GM18861 (cell line): ENCODE data around the gene ICAM5.
"Not testable (repeated sequence)": the region's sequence is repeated elsewhere in the genome, so short reads cannot be mapped to it uniquely, and the experiment has no call there.

ENCODE experiments used
- ATAC-seq: cut with Tn5 transposase; IDR thresholded peaks from one replicate; pipeline ENCODE4 v1.9.1; 2021; ENCODE audit not compliant: unreplicated experiment

The ICAM5 gene

GRCh38 chr19:10317857-10318462, 28.2 kb downstream of the ICAM5 start:
- no peak for ATAC-seq

GRCh38 chr19:10318807-10319682, 29.3 kb downstream of the ICAM5 start:
- no peak for ATAC-seq

- ATAC-seq: no peak
Measured at GRCh38 chr19:10320602-10321416, 31.1 kb downstream of the ICAM5 start.

- no peak for ATAC-seq
Measured at GRCh38 chr19:10321417-10321797, 31.7 kb downstream of the ICAM5 start.

- ATAC-seq: no peak
Measured at GRCh38 chr19:10321874-10322835, 32.4 kb downstream of the ICAM5 start.

- no peak for ATAC-seq
Measured at GRCh38 chr19:10325732-10326131, 36.0 kb downstream of the ICAM5 start.

GRCh38 chr19:10327793-10328192, 38.0 kb downstream of the ICAM5 start:
- no peak for ATAC-seq

- no peak for ATAC-seq
Measured at GRCh38 chr19:10328558-10329429, 39.0 kb downstream of the ICAM5 start.

GRCh38 chr19:10329555-10329954, 39.8 kb downstream of the ICAM5 start:
- ATAC-seq: no peak

- ATAC-seq: no peak
Measured at GRCh38 chr19:10332158-10332964, 42.6 kb downstream of the ICAM5 start.

- peak; percentile 60 for ATAC-seq
Measured at GRCh38 chr19:10332965-10333757, 43.4 kb downstream of the ICAM5 start, which contains the start of gene RAVER1. Gene RAVER1 (minus strand): TSS chr19:10333529. CDS start chr19:10333507, 22 bp downstream.

GRCh38 chr19:10333758-10334587, 44.2 kb downstream of the ICAM5 start:
- no peak for ATAC-seq

- ATAC-seq: no peak
Measured at GRCh38 chr19:10334588-10335351, 45.0 kb downstream of the ICAM5 start.

GRCh38 chr19:10335352-10335985, 45.7 kb downstream of the ICAM5 start:
- ATAC-seq: no peak

GRCh38 chr19:10336725-10337124, 47.0 kb downstream of the ICAM5 start:
- not testable (repeated sequence) for ATAC-seq

- no peak for ATAC-seq
Measured at GRCh38 chr19:10338940-10339339, 49.2 kb downstream of the ICAM5 start.
